Epithelial cell of esophagus (primary cell): ENCODE data around the gene TRIO.

Experiments used
- DNase-seq: peaks from one replicate; pipeline ENCODE4 v3.0.0; 2010; ENCODE audit warnings: low read depth
- H3K4me3 ChIP-seq: 2 replicates; pipeline ENCODE4 v1.5.1; 2011; ENCODE audit warnings: mild to moderate bottlenecking, low read length, control low read depth
- CTCF ChIP-seq: IDR thresholded peaks from 2 replicates; pipeline ENCODE4 v1.5.1; 2011; ENCODE audit warnings: low read depth, mild to moderate bottlenecking, low read length, control low read depth, inconsistent platforms; ENCODE audit not compliant: insufficient read depth; ENCODE audit errors: missing control alignments

TRIO gene

GRCh38 chr5:14525397-14525796 is 382.3 kb downstream of the TRIO start:
- no peak overlapping the region for H3K4me3 ChIP-seq
- TF ChIP-seq CTCF, result no peak
- DNase-seq, result no peak

- H3K4me3 ChIP-seq, result no peak overlapping the region
- no peak for DNase-seq
- TF ChIP-seq CTCF, result no peak
Measured at GRCh38 chr5:14526493-14526892, 383.4 kb downstream of the TRIO start.

- H3K4me3 ChIP-seq, result no peak overlapping the region
- no peak for DNase-seq
- no peak for TF ChIP-seq CTCF
Measured at GRCh38 chr5:14528115-14528514, 385.0 kb downstream of the TRIO start.

GRCh38 chr5:14528926-14529325 is 385.8 kb downstream of the TRIO start:
- DNase-seq, result no peak
- no peak overlapping the region for H3K4me3 ChIP-seq
- no peak for TF ChIP-seq CTCF

- no peak overlapping the region for H3K4me3 ChIP-seq
- no peak for TF ChIP-seq CTCF
- no peak for DNase-seq
Measured at GRCh38 chr5:14531668-14532067, 388.5 kb downstream of the TRIO start.

- TF ChIP-seq CTCF, result no peak
- DNase-seq, result peak; percentile 46
- no peak overlapping the region for H3K4me3 ChIP-seq
Measured at GRCh38 chr5:14532180-14532579, 389.0 kb downstream of the TRIO start.

- no peak for DNase-seq
Measured at GRCh38 chr5:14534773-14535172, 391.6 kb downstream of the TRIO start.

More at GRCh38 chr5:14534773-14535172, 391.6 kb downstream of the TRIO start:
- TF ChIP-seq CTCF, result no peak
- H3K4me3 ChIP-seq, result no peak overlapping the region
